SK-N-SH treated with all-trans-retinoic acid at 6 μM for 48 hours (cell line): ENCODE results near the gene PYGL.

ENCODE experiments used
- BACH2 ChIP-seq: fragments of 250-450 bp; sonication (Bioruptor Pico); IDR thresholded peaks from 2 replicates; pipeline ENCODE4 v1.9.0; 2021; ENCODE audit warnings: mild to moderate bottlenecking, borderline replicate concordance
- PATZ1 ChIP-seq: fragments of 250-450 bp; sonication (Bioruptor Pico); IDR thresholded peaks from 2 replicates; pipeline ENCODE4 v1.8.0; 2020; ENCODE audit warnings: mild to moderate bottlenecking, moderate library complexity, borderline replicate concordance
- PPARA ChIP-seq: fragments of 250-450 bp; sonication (Bioruptor Pico); IDR thresholded peaks from 2 replicates; pipeline ENCODE4 v1.5.0; 2020; ENCODE audit warnings: mild to moderate bottlenecking, borderline replicate concordance
- ZC3H10 ChIP-seq: fragments of 250-450 bp; sonication (Bioruptor Pico); IDR thresholded peaks from 2 replicates; pipeline ENCODE4 v1.5.1; 2021; ENCODE audit warnings: mild to moderate bottlenecking, moderate library complexity
- ZFP30 ChIP-seq: fragments of 450-650 bp; formaldehyde crosslinking; IDR thresholded peaks from 2 replicates; pipeline ENCODE4 v1.5.0; 2022; ENCODE audit warnings: mild to moderate bottlenecking, moderate library complexity

DNA sequence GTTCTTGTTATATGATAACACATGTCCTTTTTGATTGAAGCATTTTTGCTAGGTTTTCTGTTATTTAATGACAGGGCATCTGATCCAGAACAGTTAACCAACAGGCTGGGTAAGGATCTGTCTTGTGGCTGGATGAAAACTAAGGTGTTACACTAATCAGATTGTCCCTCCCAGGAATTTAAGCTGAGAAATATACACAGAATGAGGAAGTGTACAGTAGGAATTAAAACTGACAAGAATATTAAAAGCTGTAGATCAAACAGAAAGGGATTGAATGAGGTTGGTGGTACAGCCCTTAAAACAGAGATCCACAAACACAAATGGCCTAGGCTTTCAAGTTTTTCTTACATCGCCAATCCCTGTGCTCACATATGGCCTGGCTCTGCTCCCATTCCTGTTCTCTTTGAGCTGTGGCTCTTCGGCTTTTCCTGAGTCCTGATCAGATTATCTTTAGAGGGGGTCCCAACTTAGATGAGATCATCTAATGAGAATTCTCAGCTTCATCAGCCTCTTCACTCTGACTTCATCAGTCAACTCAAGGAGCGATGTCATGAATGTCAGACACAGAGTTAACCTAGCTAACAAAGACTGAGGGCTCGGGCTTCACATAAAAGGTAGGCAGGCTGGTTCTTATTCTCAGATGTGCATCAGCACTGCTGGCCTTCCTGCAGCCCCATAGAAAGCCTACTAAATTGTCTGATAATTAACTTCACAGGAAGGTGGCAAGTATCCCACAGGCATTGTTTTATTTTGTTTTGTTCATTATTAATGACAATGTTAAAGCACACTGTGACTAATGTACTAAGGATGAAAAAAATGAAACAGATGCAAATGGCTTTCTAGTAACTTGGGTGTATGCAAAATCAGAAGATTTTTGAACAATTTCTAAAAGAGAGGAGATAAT, 11.4 kb downstream of the PYGL start:
- TF ChIP-seq ZC3H10 (CRISPR knock-in tag) (no peak), PPARA (CRISPR knock-in tag) (no peak), ZFP30 (CRISPR knock-in tag) (no peak), PATZ1 (CRISPR knock-in tag) (no peak), BACH2 (no peak)
